IPS-18a (cell line): Measurements from ENCODE around the gene ADGRF3.

Source experiments
- H3K27ac ChIP-seq: one replicate; pipeline ENCODE4 v1.5.1; 2013; ENCODE audit warnings: low read length
- H3K27me3 ChIP-seq: one replicate; pipeline ENCODE4 v1.6.1; 2013; ENCODE audit warnings: mild to moderate bottlenecking, low read length; ENCODE audit not compliant: control insufficient read depth, insufficient read depth
- H3K36me3 ChIP-seq: one replicate; pipeline ENCODE4 v1.6.1; 2013; ENCODE audit warnings: low read depth, low read length; ENCODE audit not compliant: control insufficient read depth
- H3K4me1 ChIP-seq: one replicate; pipeline ENCODE4 v1.6.1; 2013; ENCODE audit warnings: low read depth, low read length; ENCODE audit not compliant: control insufficient read depth
- H3K4me3 ChIP-seq: one replicate; pipeline ENCODE4 v1.5.1; 2013; ENCODE audit warnings: low read length
- H3K9ac ChIP-seq: one replicate; pipeline ENCODE4 v1.6.1; 2013; ENCODE audit warnings: mild to moderate bottlenecking, low read length, moderate library complexity
- H3K9me3 ChIP-seq: one replicate; pipeline ENCODE4 v1.6.1; 2013; ENCODE audit warnings: low read depth, low read length; ENCODE audit not compliant: control insufficient read depth

Gene ADGRF3

DNA sequence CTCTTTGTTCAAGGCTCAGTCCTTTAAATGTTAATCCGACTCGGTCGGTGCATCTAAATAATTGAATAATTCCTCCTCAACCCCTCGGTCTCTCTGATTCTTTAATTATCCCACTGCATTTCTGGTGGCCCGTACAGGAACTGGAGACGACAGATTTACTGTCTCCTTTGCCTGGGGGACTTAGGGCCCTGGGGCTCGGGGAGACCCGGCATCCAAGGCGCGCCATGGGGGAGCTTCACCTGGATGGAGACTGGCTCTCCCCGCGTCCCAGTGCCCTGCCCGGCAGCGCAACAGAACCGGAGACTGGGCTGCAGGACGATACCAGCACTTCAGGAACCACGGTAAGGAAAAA is 48.3 kb downstream of the ADGRF3 start:
- no peaks in the 10 kb centered on the region for H3K27me3 ChIP-seq

DNA sequence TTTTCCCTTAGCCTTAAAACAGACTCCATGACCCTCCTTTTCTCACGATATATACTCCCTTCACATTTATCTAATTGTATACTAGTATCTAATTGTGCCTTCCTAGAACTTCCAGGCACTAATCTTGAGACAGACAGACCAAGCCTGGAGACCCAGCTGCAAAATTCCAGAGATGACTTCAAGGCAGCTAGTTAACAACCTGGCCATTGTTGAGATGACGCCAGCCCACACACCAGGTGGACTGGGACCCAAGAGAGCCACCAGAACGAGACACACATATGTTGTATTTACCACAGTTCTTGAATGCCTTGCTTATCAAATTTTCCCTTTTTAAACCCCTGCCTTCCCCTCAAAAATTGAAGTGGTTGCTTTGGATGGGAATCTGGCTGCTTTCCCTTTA is 49.5 kb downstream of the ADGRF3 start:
- Histone ChIP-seq H3K4me1 (peaks cover 14% of the 10 kb centered on the region), H3K4me3 (no peak overlapping the region), H3K27ac (no peak overlapping the region), H3K36me3 (no peaks in the 10 kb centered on the region), H3K27me3 (no peaks in the 10 kb centered on the region), H3K9ac (no peak overlapping the region), H3K9me3 (no peaks in the 10 kb centered on the region)

More for the DNA sequence above, 48.3 kb downstream of the ADGRF3 start:
- peak overlapping the region; percentile 71 for H3K4me3 ChIP-seq
- no peaks in the 10 kb centered on the region for H3K9me3 ChIP-seq
- H3K9ac ChIP-seq: peak overlapping the region; percentile 69
- H3K4me1 ChIP-seq: peaks cover 14% of the 10 kb centered on the region
- H3K27ac ChIP-seq: no peak overlapping the region
- H3K36me3 ChIP-seq: no peaks in the 10 kb centered on the region

DNA sequence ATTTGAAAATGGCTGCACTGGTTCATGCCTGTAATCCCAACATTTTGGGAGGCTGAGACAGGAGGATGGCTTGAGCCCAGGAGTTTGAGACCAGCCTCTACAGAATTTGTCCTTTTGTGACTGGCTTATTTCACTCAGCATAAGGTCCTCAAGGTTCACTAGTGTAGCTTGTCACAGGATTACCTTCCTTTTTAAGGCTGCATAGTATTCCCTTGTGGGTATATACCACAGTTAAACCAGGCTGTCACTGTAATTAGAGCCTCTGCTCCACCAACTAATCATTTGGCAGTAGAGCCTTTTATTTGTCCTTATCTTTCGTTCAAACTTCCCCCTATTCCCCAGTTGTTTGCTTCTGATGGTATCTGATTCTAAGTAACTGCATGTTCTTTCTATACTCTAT is 51.1 kb downstream of the ADGRF3 start:
- H3K4me1 ChIP-seq: peaks cover 5% of the 10 kb centered on the region
- H3K27ac ChIP-seq: no peak overlapping the region
- H3K9me3 ChIP-seq: no peaks in the 10 kb centered on the region
- no peaks in the 10 kb centered on the region for H3K36me3 ChIP-seq
- H3K9ac ChIP-seq: no peak overlapping the region
- H3K27me3 ChIP-seq: no peaks in the 10 kb centered on the region
- no peak overlapping the region for H3K4me3 ChIP-seq

GRCh38 chr2:26292646-26293045 is 53.9 kb downstream of the ADGRF3 start:
- H3K9ac ChIP-seq: no peak overlapping the region
- H3K9me3 ChIP-seq: no peaks in the 10 kb centered on the region
- H3K36me3 ChIP-seq: peaks cover 4% of the 10 kb centered on the region
- no peak overlapping the region for H3K27ac ChIP-seq
- H3K27me3 ChIP-seq: no peaks in the 10 kb centered on the region
- no peaks in the 10 kb centered on the region for H3K4me1 ChIP-seq
- no peak overlapping the region for H3K4me3 ChIP-seq

DNA sequence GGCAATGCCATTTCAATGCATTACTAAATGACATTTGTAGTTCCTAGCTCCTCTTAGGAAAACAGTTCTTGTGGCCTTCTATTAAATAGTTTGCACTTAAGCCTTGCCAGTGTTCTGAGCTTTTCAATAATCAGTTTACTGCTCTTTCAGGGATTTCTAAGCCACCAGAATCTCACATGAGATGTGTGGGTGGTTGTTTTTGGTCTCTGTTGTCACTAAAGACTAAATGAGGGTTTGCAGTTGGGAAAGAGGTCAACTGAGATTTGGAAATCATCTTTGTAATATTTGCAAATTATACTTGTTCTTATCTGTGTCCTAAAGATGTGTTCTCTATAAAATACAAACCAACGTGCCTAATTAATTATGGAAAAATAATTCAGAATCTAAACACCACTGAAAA is 56.6 kb downstream of the ADGRF3 start:
- Histone ChIP-seq H3K9ac (no peak overlapping the region), H3K27me3 (no peaks in the 10 kb centered on the region), H3K4me3 (no peak overlapping the region), H3K36me3 (peaks cover 13% of the 10 kb centered on the region), H3K9me3 (no peaks in the 10 kb centered on the region), H3K4me1 (no peaks in the 10 kb centered on the region), H3K27ac (no peak overlapping the region)

- Histone ChIP-seq H3K4me1 (no peaks in the 10 kb centered on the region), H3K36me3 (peaks cover 29% of the 10 kb centered on the region), H3K4me3 (no peak overlapping the region), H3K9ac (no peak overlapping the region), H3K9me3 (no peaks in the 10 kb centered on the region), H3K27me3 (no peaks in the 10 kb centered on the region), H3K27ac (no peak overlapping the region)
These were observed 60.7 kb downstream of the ADGRF3 start for GRCh38 chr2:26285931-26286330.

GRCh38 chr2:26284132-26284531 is 62.5 kb downstream of the ADGRF3 start:
- Histone ChIP-seq H3K4me1 (no peaks in the 10 kb centered on the region), H3K4me3 (no peak overlapping the region), H3K36me3 (peaks cover 35% of the 10 kb centered on the region), H3K27me3 (no peaks in the 10 kb centered on the region), H3K9ac (no peak overlapping the region), H3K9me3 (no peaks in the 10 kb centered on the region), H3K27ac (no peak overlapping the region)

GRCh38 chr2:26283606-26284005 is 63.0 kb downstream of the ADGRF3 start:
- H3K9ac ChIP-seq: no peak overlapping the region
- H3K9me3 ChIP-seq: no peaks in the 10 kb centered on the region
- H3K36me3 ChIP-seq: peaks cover 38% of the 10 kb centered on the region
- no peak overlapping the region for H3K4me3 ChIP-seq
- no peaks in the 10 kb centered on the region for H3K27me3 ChIP-seq
- H3K4me1 ChIP-seq: no peaks in the 10 kb centered on the region
- no peak overlapping the region for H3K27ac ChIP-seq

- no peak overlapping the region for H3K27ac ChIP-seq
- no peak overlapping the region for H3K9ac ChIP-seq
- no peak overlapping the region for H3K4me3 ChIP-seq
- no peaks in the 10 kb centered on the region for H3K9me3 ChIP-seq
- H3K36me3 ChIP-seq: peaks cover 40% of the 10 kb centered on the region
- H3K27me3 ChIP-seq: no peaks in the 10 kb centered on the region
- no peaks in the 10 kb centered on the region for H3K4me1 ChIP-seq
These were observed 65.4 kb downstream of the ADGRF3 start for GRCh38 chr2:26281226-26281625.

DNA sequence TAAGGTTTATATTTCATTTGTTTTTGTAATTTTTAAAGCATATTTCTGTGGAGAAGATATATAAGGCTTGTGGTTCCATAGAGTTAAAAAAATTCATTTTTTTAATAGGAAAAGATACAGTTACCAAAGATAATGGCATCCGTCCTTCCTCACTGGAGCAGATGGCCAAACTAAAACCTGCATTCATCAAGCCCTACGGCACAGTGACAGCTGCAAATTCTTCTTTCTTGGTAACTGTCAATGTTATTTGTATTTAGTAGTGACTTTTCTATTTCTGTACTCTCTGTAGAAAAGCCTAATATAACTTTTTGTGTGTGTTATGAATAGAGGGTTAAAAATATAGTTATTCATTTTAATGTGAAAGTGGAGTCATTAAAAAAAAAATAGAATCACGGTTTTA is 66.7 kb downstream of the ADGRF3 start:
- Histone ChIP-seq H3K4me1 (no peaks in the 10 kb centered on the region), H3K36me3 (peaks cover 37% of the 10 kb centered on the region), H3K9ac (no peak overlapping the region), H3K9me3 (no peaks in the 10 kb centered on the region), H3K27ac (no peak overlapping the region), H3K27me3 (no peaks in the 10 kb centered on the region), H3K4me3 (no peak overlapping the region)

DNA sequence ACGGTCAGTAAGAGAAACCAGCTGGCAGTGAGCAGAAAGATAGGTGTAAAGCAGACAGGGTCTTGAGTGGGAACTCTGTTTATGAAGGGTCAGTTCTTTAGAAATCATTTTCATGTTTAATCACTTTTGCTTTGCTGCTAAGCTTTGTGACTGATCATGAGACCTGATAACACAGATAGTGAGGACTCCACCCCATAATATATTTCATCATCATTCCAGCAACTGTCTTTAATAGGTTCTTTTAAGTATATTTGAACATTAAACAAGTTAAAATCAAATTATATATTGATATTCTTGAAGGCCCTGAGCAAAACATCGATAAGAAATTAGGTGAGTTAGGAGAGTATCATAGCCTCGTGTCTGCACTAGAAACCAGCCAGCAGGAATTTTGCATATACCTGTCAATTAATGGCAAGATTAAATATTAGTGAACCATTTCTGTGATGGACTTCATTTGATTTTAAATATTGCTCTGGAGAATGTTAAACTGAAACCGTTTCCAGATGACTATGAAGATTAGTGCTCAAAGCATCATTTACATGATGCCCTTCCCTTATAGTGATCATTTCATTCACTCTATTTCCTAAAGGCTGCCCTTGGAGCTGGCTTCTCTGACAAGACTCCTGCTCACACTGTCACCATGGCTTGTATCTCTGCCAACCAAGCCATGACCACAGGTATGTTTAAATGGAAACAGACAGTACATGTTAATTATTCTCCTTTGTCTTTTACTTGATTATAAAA is 69.9 kb downstream of the ADGRF3 start:
- Histone ChIP-seq H3K9ac (no peak overlapping the region), H3K4me3 (no peak overlapping the region), H3K9me3 (no peaks in the 10 kb centered on the region), H3K4me1 (no peaks in the 10 kb centered on the region), H3K36me3 (peaks cover 28% of the 10 kb centered on the region), H3K27me3 (no peaks in the 10 kb centered on the region), H3K27ac (no peak overlapping the region)

DNA sequence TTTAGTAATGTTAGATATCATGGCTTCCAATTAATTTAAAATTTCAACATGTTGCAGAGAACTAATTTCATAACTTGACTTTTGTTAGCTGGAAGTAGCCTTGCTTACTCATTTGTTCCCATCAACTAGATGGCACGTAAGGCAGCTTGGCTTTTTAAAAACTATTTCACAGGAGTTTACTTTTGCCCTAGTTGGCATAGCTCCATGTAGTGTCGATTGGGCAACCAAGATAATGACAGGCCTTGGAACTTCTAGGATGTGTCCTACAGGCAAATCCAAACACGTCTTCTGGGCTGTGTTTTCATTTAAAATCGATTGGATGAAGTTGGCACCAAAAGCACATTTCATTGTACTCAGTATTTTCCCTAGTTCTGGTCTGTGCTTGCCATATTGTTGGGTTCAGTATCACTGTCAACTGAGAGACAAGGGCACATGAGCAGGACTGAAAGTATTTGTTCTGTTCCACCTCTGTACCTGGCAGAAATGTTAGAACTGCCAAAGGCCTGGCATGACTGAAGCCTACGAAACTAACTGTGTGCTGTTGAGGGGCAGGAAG is 72.5 kb downstream of the ADGRF3 start:
- H3K9ac ChIP-seq: no peak overlapping the region
- H3K27ac ChIP-seq: no peak overlapping the region

More for the DNA sequence above, 72.5 kb downstream of the ADGRF3 start:
- Histone ChIP-seq H3K9me3 (no peaks in the 10 kb centered on the region), H3K36me3 (peaks cover 14% of the 10 kb centered on the region), H3K4me3 (no peak overlapping the region), H3K4me1 (no peaks in the 10 kb centered on the region), H3K27me3 (no peaks in the 10 kb centered on the region)
